DOHH2 (cell line): Measurements from ENCODE around the gene MCF2L.

ENCODE experiments used
- H3F3A ChIP-seq: fragments of 200-600 bp; sonication (generic), shearing (Covaris generic); 2 replicates; pipeline ENCODE4 v1.6.0; 2016; ENCODE audit warnings: antibody characterized with exemption, mild to moderate bottlenecking; ENCODE audit not compliant: control insufficient read depth, insufficient read depth
- H3K27ac ChIP-seq: fragments of 200-600 bp; sonication (generic); 2 replicates; pipeline ENCODE4 v1.5.1; 2014; ENCODE audit warnings: low read depth, mild to moderate bottlenecking, low read length, moderate library complexity
- H3K27me3 ChIP-seq: fragments of 200-600 bp; sonication (generic); 2 replicates; pipeline ENCODE4 v1.6.1; 2014; ENCODE audit warnings: mild to moderate bottlenecking, low read length, mixed read lengths; ENCODE audit not compliant: control insufficient read depth
- H3K36me3 ChIP-seq: fragments of 200-600 bp; sonication (generic); 2 replicates; pipeline ENCODE4 v1.6.1; 2014; ENCODE audit warnings: mild to moderate bottlenecking, low read length, moderate library complexity, mixed read lengths; ENCODE audit not compliant: control insufficient read depth
- H3K4me1 ChIP-seq: fragments of 200-600 bp; sonication (generic); 2 replicates; pipeline ENCODE4 v1.6.1; 2014; ENCODE audit warnings: mild to moderate bottlenecking, low read length, mixed read lengths; ENCODE audit not compliant: control insufficient read depth
- H3K4me2 ChIP-seq: fragments of 200-600 bp; sonication (generic); 2 replicates; pipeline ENCODE4 v1.6.0; 2014; ENCODE audit warnings: mild to moderate bottlenecking, low read length, moderate library complexity
- H3K4me3 ChIP-seq: fragments of 200-600 bp; sonication (generic); 2 replicates; pipeline ENCODE4 v1.5.1; 2014; ENCODE audit warnings: mild to moderate bottlenecking, low read length, mixed read lengths
- H3K79me2 ChIP-seq: fragments of 200-600 bp; sonication (generic); 2 replicates; pipeline ENCODE4 v1.6.1; 2014; ENCODE audit warnings: mild to moderate bottlenecking, low read length, mixed read lengths; ENCODE audit not compliant: control insufficient read depth
- H3K9me2 ChIP-seq: fragments of 200-600 bp; sonication (generic); replicated peaks from 2 replicates; pipeline ENCODE4 v1.6.1; 2014; ENCODE audit warnings: mild to moderate bottlenecking, low read length, mixed read lengths; ENCODE audit not compliant: control insufficient read depth
- H3K9me3 ChIP-seq: fragments of 200-600 bp; sonication (generic); 2 replicates; pipeline ENCODE4 v1.6.1; 2014; ENCODE audit warnings: antibody characterized with exemption, low read length, mixed read lengths; ENCODE audit not compliant: control insufficient read depth, insufficient read depth
- H4K20me1 ChIP-seq: fragments of 200-600 bp; sonication (generic); 2 replicates; pipeline ENCODE4 v1.6.0; 2014; ENCODE audit warnings: low read depth, mild to moderate bottlenecking, antibody characterized with exemption, low read length, moderate library complexity; ENCODE audit not compliant: control insufficient read depth, insufficient read depth
- EZH2phosphoT487 ChIP-seq: fragments of 200-600 bp; sonication (generic); IDR thresholded peaks from 2 replicates; pipeline ENCODE4 v1.6.1; 2017; ENCODE audit warnings: borderline replicate concordance, mild to moderate bottlenecking, antibody characterized with exemption, low read length, moderate library complexity, mixed read lengths
- TF ChIP-seq, protein P1 (sequence below): fragments of 200-600 bp; sonication (generic); IDR thresholded peaks from one replicate; pipeline ENCODE4 v1.5.1; 2014; ENCODE audit warnings: antibody characterized with exemption, mild to moderate bottlenecking, low read depth, low read length; ENCODE audit not compliant: poor library complexity, severe bottlenecking

The MCF2L gene

DNA sequence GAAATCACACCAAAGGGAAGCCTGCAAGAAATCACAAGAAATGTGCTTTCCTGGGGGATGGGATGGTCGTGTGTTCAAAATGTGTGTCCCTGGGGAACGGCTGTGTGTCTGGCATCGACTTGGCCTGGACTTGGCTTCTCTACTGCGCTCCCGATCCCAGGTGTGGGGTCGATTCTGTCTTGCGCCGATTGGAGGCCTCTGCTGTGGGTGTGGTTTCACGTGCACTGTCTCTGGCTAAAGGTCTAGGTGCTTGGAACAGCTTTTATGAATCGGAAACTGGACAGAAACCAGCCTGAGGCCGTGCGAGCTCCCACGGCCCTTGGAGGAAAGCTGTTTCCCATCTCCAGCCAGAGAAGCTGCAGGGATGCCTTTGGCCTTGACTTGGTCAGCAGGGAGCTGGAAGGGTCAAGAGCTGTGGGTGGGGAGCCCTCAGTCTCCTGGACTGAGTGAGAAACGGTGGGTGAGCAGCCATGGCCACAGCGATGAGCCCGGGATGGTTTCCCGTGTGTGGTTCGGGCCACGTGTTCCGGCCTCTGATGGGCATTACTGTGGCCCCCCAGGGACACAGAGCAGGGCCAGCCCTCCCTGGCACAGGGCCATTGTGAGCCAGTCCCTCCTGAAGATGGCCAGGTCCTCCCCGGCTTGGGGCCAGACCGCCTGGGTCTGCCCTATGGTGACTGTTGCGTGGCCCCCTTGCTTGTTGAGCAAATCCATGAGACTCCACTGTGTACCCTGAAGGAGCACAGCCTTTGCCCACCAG, 29.7 kb downstream of the MCF2L start:
- H4K20me1 ChIP-seq, result no peaks in the 10 kb centered on the region

DNA sequence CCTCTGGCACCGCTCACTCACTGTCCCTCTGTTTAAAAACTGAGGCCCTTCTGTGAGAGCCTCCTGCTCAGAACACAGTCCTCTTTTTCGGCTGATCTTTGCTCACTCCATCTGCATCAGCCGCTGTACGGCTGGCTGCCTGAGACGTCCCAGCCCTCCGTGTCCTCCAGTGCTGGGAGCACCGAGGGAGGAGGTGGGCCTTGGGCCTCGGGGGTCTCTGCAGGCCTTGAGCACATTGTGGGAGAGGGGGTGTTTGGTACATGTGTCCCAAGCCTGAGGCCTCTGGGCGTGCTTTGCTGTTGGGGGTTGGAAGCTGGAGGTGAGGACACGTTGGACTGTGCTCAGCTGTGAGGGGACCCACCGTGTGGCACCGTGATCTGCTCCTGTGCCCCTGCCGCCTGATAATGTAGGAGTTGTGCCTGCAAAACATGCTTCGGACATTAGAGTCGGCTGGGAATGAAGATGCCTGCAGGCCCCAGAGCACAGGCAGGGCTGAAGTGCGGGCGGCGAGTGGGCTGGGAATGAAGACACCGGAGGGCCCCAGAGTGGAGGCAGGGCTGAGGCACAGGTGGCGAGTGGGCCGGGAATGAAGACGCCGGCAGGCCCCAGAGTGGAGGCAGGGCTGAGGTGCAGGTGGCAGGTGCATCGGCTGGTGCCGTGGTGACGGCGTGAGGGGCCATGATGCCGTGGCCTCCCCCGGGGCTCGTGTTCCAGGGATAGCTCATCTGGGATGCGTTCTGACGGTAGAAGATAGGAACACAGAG, 30.6 kb downstream of the MCF2L start:
- no peaks in the 10 kb centered on the region for H3K9me3 ChIP-seq
- H3K79me2 ChIP-seq, result no peaks in the 10 kb centered on the region
- no peaks in the 10 kb centered on the region for H3F3A ChIP-seq
- no peaks in the 10 kb centered on the region for H3K27me3 ChIP-seq
- no peak overlapping the region for H3K27ac ChIP-seq
- H3K9me2 ChIP-seq, result no peaks in the 10 kb centered on the region
- no peaks in the 10 kb centered on the region for H4K20me1 ChIP-seq
- H3K4me1 ChIP-seq, result no peaks in the 10 kb centered on the region
- TF ChIP-seq EZH2phosphoT487, result no peak
- TF ChIP-seq, protein P1, sequence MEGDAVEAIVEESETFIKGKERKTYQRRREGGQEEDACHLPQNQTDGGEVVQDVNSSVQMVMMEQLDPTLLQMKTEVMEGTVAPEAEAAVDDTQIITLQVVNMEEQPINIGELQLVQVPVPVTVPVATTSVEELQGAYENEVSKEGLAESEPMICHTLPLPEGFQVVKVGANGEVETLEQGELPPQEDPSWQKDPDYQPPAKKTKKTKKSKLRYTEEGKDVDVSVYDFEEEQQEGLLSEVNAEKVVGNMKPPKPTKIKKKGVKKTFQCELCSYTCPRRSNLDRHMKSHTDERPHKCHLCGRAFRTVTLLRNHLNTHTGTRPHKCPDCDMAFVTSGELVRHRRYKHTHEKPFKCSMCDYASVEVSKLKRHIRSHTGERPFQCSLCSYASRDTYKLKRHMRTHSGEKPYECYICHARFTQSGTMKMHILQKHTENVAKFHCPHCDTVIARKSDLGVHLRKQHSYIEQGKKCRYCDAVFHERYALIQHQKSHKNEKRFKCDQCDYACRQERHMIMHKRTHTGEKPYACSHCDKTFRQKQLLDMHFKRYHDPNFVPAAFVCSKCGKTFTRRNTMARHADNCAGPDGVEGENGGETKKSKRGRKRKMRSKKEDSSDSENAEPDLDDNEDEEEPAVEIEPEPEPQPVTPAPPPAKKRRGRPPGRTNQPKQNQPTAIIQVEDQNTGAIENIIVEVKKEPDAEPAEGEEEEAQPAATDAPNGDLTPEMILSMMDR, result no peak
- H3K36me3 ChIP-seq, result no peaks in the 10 kb centered on the region
- no peak overlapping the region for H3K4me2 ChIP-seq
- no peak overlapping the region for H3K4me3 ChIP-seq

More for the DNA sequence above, 29.7 kb downstream of the MCF2L start:
- Histone ChIP-seq H3K27ac (no peak overlapping the region), H3K4me1 (no peaks in the 10 kb centered on the region), H3K36me3 (no peaks in the 10 kb centered on the region), H3F3A (no peaks in the 10 kb centered on the region), H3K9me3 (no peaks in the 10 kb centered on the region), H3K79me2 (no peaks in the 10 kb centered on the region), H3K9me2 (no peaks in the 10 kb centered on the region), H3K4me3 (no peak overlapping the region), H3K4me2 (no peak overlapping the region), H3K27me3 (no peaks in the 10 kb centered on the region)
- TF ChIP-seq, protein P1, result no peak
- no peak for TF ChIP-seq EZH2phosphoT487

DNA sequence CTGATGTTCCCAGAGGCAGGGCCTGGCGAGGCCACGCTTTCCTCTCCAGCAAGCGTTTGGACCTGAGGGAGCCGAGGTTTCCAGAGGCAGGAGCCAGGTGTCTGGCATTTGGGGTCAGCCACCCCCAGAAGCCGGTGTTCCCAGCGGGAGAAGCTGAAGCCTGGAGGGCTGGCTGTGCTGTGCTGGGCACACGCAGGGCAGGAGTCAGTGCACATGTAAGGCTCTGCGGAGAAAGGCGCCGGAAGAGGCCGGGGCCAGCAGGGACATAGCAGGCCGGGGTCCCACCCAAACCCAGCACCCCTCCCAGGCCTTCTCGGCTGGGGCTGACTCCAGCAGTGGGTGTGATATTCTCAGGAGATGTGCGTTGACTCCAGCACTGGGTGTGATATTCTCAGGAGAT, 31.6 kb downstream of the MCF2L start:
- no peak overlapping the region for H3K4me2 ChIP-seq
- no peaks in the 10 kb centered on the region for H3K9me3 ChIP-seq
- H3K27ac ChIP-seq, result no peak overlapping the region
- no peaks in the 10 kb centered on the region for H3K9me2 ChIP-seq
- TF ChIP-seq EZH2phosphoT487, result no peak
- TF ChIP-seq, protein P1, result no peak
- no peaks in the 10 kb centered on the region for H3F3A ChIP-seq
- H3K4me3 ChIP-seq, result no peak overlapping the region
- no peaks in the 10 kb centered on the region for H3K79me2 ChIP-seq
- no peaks in the 10 kb centered on the region for H4K20me1 ChIP-seq
- H3K36me3 ChIP-seq, result no peaks in the 10 kb centered on the region
- H3K4me1 ChIP-seq, result no peaks in the 10 kb centered on the region
- no peaks in the 10 kb centered on the region for H3K27me3 ChIP-seq
